Naive B cell (primary cell): Measurements from ENCODE around the gene ITPRIP. TPM values are rescaled to one million over a fixed set of nuclear protein-coding genes. Genes with fewer than 3 reads are reported as not detected.

Experiments
- ATAC-seq, 2 donors: fragments of 150-1000 bp; cut with Tn5 transposase; 2 replicates each; pipeline ENCODE4 v1.10.0; 2021; ENCODE audit warnings: low read depth in 2 of 2, mild to moderate bottlenecking in 2 of 2, moderate library complexity in 2 of 2
- DNase-seq: peaks from one replicate; pipeline ENCODE4 v3.0.0; 2022
- H3K27ac Mint-ChIP-seq, 6 donors: one replicate each; pipeline ENCODE4 v1.8.0; 2020 to 2022; ENCODE audit warnings: mild to moderate bottlenecking in 6 of 6, mixed read lengths in 6 of 6, moderate library complexity in 5 of 6, inconsistent platforms in 2 of 6
- H3K27me3 Mint-ChIP-seq, 3 donors: one replicate each; pipeline ENCODE4 v1.8.0; 2021 to 2022; ENCODE audit warnings: mixed read lengths in 3 of 3, mild to moderate bottlenecking in 1 of 3
- H3K36me3 Mint-ChIP-seq, 2 donors: one replicate each; pipeline ENCODE4 v1.8.0; 2020 to 2022; ENCODE audit warnings: mixed read lengths in 2 of 2, inconsistent platforms in 1 of 2, mild to moderate bottlenecking in 1 of 2
- H3K4me1 Mint-ChIP-seq, 3 donors: one replicate each; pipeline ENCODE4 v1.8.0; 2020 to 2022; ENCODE audit warnings: mixed read lengths in 3 of 3, inconsistent platforms in 1 of 3, mild to moderate bottlenecking in 1 of 3, moderate library complexity in 1 of 3
- H3K4me3 Mint-ChIP-seq, 8 donors: one replicate each; pipeline ENCODE4 v1.8.0; 2020 to 2022; ENCODE audit warnings: mild to moderate bottlenecking in 8 of 8, mixed read lengths in 8 of 8, moderate library complexity in 8 of 8, inconsistent platforms in 2 of 8
- H3K9me3 Mint-ChIP-seq, 7 donors: one replicate each; pipeline ENCODE4 v1.8.0; 2020 to 2022; ENCODE audit warnings: mixed read lengths in 7 of 7, mild to moderate bottlenecking in 5 of 7, inconsistent platforms in 2 of 7, moderate library complexity in 1 of 7
- polyA plus RNA-seq, 6 donors: library from polyadenylated mRNA; unstranded; fragments of 300-500 nt; fragmentation: Illumina TruSeq; gene quantifications; one replicate each; pipeline ENCODE4 v1.2.3, GENCODE V29; 2021; ENCODE audit warnings: low read depth in 6 of 6

Gene ITPRIP
- polyA plus RNA-seq, 6 donors from 2014 or later = 16.5 to 34.4 (median 19.6) TPM

DNA sequence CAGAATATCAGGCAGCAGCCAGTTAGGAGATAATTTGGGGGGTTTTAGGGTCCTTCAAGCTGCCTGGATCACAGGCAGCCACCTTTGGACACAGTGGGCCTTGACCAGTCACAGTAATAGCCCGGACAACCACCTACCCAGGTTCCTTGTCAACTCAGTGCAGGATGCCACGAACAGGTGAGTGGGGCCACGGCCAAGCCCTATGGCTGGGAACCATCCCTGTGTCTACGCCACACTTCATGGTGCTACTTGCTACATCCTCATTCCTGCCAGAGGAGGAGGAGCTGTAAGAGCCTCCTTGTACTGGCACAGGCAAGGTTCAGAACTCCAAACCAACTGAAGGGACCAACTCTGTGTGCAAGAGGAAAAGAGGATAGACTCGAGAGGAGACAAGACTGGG is 19.9 kb downstream of the ITPRIP start:
- no peaks in the 10 kb centered on the region for H3K9me3 Mint-ChIP-seq
- peaks cover 59 to 66% (median 61%) of the 10 kb centered on the region in 3 donors for H3K4me1 Mint-ChIP-seq
- ATAC-seq = no peak
- no peak for DNase-seq
- no peaks in the 10 kb centered on the region for H3K36me3 Mint-ChIP-seq
- peak overlapping the region in 2 of 8 donors; percentile 22 to 51 for H3K4me3 Mint-ChIP-seq
- H3K27me3 Mint-ChIP-seq = no peaks in the 10 kb centered on the region
- H3K27ac Mint-ChIP-seq = peak overlapping the region in 5 of 6 donors; percentile 4 to 90 (median 53)

DNA sequence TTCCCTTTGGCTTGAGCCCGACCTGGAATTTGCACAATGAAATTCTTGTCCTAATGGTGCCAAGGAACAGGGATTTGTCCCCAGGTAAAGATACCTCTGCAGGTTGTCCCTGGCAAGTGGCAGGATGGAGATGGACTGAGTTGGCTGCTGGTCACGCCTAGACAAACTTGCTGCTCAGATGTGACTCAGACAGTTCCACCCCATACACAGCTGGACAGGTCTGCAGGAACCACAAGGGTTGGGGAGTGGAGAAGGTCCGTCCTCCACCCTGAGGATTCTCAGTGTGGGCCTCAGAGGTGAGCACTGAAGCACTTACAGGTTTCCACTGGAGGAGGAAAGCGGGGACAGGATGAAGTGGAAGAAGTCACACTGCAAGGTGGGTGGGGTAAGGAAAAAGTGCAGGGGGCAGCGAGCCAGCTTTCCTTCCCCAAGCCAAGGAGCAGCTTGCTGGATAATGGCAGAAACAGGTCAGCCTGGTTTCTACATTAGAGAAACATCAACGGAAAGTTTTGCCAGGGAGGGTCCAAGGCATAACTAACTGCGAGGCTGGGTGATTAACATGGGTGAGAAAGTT is 20.5 kb downstream of the ITPRIP start:
- H3K4me3 Mint-ChIP-seq = peak overlapping the region in 4 of 8 donors; percentile 21 to 76 (median 52)
- ATAC-seq = no peak
- no peak for DNase-seq
- H3K36me3 Mint-ChIP-seq = no peaks in the 10 kb centered on the region
- H3K9me3 Mint-ChIP-seq = no peaks in the 10 kb centered on the region
- H3K27me3 Mint-ChIP-seq = no peaks in the 10 kb centered on the region
- peaks cover 57 to 61% (median 57%) of the 10 kb centered on the region in 3 donors for H3K4me1 Mint-ChIP-seq
- H3K27ac Mint-ChIP-seq = peak overlapping the region in 5 of 6 donors; percentile 45 to 90 (median 80)

DNA sequence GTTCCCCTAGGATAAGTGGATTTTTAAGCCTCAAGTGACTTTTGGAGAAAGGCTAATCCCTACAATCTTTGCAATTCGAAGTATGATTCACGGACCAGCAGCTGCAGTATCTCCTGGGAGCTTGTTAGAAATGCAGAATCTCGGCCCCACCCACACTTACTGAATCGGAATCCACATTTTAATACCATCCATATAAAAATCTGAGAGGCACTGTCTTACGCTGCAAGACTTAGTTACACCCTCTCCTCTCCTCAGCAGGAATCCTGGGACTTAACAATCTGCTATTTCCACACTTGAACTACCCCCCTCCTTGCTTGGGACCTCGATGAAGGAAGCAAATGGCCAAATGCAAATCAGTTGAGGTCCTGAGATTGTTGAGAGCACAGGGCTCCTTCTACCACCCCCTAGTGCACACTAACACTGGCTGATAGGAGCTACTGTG is 21.0 kb downstream of the ITPRIP start:
- Mint-ChIP-seq H3K36me3 (no peaks in the 10 kb centered on the region), H3K9me3 (no peaks in the 10 kb centered on the region), H3K27me3 (no peaks in the 10 kb centered on the region), H3K4me3 (peak overlapping the region in 1 of 8 donors; percentile 47), H3K27ac (peak overlapping the region in 4 of 6 donors; percentile 26 to 90 (median 66)), H3K4me1 (peaks cover 52 to 57% (median 56%) of the 10 kb centered on the region in 3 donors)
- no peak for DNase-seq
- no peak for ATAC-seq

DNA sequence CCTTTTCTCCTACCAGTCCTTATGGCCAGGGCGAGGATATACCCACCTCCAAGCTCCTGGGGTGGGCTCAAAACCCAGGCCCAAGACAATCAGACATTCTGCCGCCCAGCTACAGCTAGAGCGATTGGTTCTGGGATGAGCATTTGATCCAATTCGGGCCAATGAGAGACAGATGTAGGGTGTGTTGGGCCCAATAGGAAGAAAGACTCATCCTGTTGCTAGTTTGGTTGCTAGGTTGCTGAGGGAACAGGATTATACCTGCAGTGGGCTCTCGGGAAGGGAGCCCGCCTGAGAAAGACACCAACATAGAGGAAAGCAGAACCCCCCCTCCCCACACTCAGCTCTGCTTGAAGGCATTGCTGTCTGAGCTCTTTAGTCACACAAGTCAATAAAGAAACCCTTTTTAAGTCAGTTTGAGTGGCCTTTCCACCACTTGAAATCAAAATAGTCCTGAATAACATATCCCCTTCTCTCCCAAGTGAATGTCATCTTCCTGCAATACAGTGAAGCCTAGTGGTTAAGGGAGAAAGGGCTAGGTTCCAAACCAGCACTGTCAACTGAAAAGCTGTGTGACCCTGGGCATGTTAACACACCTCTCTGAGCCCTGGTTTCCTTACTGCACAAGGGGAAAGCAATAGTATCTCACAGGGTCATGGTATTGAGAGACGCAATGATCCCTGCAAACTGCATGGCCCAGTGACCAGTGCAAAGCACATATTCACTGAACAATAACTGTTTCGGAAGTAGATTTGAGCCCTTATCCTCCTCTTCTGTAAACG is 21.8 kb downstream of the ITPRIP start:
- Mint-ChIP-seq H3K27ac (peak overlapping the region in 2 of 6 donors; percentile 49 to 53), H3K27me3 (no peaks in the 10 kb centered on the region), H3K9me3 (no peaks in the 10 kb centered on the region), H3K36me3 (no peaks in the 10 kb centered on the region), H3K4me3 (no peak overlapping the region), H3K4me1 (peaks cover 44 to 53% (median 51%) of the 10 kb centered on the region in 3 donors)
- DNase-seq = no peak
- no peak for ATAC-seq

DNA sequence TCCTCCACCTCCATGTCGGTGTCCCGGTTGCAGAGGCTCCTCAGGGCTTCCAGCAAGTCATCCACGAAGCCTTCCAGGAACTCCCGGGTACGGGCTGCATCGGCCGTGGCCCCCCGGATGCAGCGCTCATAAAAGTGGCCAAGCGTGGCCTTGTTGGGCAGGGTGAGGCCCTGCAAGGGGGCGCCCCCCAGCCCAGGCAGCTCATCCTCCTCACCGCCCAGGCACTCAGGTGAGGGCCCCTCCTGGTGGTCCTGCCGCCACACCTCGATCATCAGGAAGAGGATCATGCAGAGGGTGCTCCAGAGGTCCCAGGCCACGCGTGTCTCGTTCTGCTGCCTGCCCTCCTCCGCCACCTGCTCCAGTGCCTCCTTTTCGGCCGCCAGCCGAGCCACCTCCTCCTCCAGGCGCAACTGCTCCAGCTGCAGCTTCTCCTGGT is 22.8 kb downstream of the ITPRIP start:
- Mint-ChIP-seq H3K4me1 (peaks cover 36 to 45% (median 42%) of the 10 kb centered on the region in 3 donors), H3K9me3 (no peaks in the 10 kb centered on the region), H3K4me3 (no peak overlapping the region), H3K27me3 (no peaks in the 10 kb centered on the region), H3K36me3 (no peaks in the 10 kb centered on the region), H3K27ac (no peak overlapping the region)
- ATAC-seq = no peak
- no peak for DNase-seq

DNA sequence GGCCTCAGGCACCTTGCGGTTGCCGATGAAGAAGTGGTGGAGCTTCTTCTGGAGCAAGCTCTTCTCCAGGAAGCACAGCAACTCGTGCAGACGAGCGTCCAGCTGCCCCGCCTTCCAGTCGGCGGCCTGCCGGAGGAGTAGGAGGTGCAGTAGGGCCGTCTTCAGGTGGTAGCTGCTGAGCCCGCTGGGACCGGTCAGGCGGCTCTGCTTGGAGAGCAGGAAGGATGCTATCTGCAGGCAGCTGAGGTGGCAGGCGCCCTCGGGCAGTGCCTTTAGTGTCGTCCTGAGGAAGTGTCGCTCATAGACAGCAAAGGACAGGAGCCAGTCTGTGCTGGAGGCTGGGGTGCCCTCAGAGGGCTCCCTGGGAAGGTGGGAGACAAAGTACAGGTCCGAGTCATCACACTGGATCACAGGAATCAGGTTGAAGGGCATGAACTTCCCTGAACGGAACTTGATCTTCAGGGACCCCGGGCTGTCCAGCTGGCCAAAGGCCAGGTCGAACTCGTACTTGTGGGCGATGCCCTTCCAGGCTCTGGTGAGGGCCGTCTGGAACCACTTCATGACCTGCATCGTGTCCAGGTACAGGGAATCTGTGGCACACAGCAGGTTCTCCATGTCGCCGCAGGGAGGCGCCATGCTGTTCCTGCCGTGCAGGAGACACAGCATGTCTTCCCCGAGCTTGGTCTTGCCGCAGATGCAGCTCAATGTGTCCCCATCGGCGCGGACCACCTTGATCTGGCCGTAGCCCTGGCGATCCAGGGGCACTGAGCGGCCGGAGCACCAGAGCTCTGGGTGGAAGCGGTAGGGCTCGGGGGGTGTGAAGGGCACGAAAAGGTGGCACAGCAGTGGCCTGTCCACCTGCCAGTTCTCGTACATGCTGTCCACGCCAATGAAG is 23.4 kb downstream of the ITPRIP start:
- Mint-ChIP-seq H3K27me3 (no peaks in the 10 kb centered on the region), H3K36me3 (no peaks in the 10 kb centered on the region)
- ATAC-seq = no peak

DNA sequence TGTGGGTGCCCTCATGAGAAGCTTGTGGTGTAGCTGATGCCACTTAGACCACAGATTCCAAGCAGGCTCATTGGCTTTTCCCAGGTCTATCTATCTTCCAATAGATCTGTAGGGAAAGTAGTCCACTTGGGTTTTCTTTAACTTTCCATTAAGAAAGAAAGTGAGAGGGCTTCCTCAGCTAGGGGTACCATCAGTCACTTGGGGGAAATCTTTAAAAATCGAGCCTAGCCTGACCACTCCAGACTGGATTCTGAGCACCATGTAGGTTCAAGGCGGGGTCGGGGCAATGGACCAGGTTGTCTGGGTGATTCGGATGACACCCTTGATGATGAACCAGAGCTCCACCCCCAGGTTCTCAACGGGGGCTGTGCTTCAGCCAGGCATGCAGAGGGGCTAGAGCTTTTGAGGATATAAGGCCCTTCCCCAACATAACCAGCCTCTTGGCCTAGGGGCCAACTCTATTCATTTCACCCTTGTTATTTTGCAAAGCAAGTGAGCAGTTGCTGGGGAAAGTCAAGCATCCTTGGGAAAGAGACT is 27.0 kb downstream of the ITPRIP start:
- Mint-ChIP-seq H3K4me1 (peaks cover 22 to 34% (median 24%) of the 10 kb centered on the region in 3 donors), H3K36me3 (no peaks in the 10 kb centered on the region)
- no peak for ATAC-seq

More for the DNA sequence above, 23.4 kb downstream of the ITPRIP start:
- H3K9me3 Mint-ChIP-seq = no peaks in the 10 kb centered on the region
- DNase-seq = no peak
- no peak overlapping the region for H3K4me3 Mint-ChIP-seq
- H3K4me1 Mint-ChIP-seq = peaks cover 34 to 39% (median 38%) of the 10 kb centered on the region in 3 donors
- H3K27ac Mint-ChIP-seq = no peak overlapping the region

DNA sequence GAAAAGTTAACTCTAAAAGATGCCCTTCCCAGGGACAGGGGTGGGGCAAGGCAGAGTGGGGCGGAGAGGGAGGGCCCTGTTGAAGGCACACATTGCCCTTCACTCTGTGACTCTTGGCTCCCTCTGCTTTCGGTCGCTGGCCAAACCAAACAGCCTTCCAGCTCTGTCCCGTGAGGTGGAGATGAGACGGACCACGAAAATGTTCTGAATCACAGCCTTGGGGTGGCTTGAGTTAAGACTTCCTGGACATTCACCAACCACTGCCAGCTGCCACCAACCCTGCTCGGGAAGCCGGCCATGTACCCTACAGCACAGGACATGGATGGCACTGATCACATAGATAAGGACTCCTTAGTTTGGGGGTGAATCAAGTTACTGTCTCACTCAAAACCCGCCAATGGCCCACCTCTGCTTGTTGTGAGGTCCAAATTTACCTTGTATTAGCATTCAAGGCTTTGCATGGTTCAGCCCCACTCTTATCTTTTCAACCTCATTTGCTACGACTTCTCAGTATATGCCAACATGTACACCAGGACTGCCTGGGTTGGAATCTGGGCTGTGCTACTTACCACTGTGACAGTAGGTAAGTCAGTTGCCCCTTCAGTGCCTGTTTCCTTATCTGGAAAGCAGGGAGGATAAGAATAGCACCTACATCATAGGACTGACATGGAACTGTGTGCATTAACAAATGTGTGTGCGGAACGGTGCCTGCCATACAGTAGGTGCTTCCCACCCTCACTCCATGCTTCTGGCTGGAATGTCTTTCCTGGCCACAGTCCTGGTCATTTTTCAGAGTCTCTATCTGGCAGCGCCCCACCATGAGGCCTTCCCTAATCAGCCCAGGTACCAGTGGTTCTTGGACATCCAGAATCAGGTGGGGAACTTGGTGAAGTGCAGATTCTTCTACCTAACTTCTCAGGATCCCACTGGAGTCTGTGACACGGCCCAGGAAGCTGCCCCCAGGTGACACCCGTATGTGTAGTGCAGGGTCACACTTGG is 28.0 kb downstream of the ITPRIP start:
- ATAC-seq = no peak
- no peaks in the 10 kb centered on the region for H3K9me3 Mint-ChIP-seq
- peaks cover 30 to 42% (median 33%) of the 10 kb centered on the region in 3 donors for H3K4me1 Mint-ChIP-seq
- DNase-seq = no peak
- no peak overlapping the region for H3K4me3 Mint-ChIP-seq
- no peaks in the 10 kb centered on the region for H3K27me3 Mint-ChIP-seq
- H3K27ac Mint-ChIP-seq = peak overlapping the region in 3 of 6 donors; percentile 39 to 75 (median 65)
- no peaks in the 10 kb centered on the region for H3K36me3 Mint-ChIP-seq

More for the DNA sequence above, 27.0 kb downstream of the ITPRIP start:
- Mint-ChIP-seq H3K9me3 (no peaks in the 10 kb centered on the region), H3K4me3 (no peak overlapping the region), H3K27ac (peak overlapping the region in 2 of 6 donors; percentile 84 to 90), H3K27me3 (no peaks in the 10 kb centered on the region)
- no peak for DNase-seq

DNA sequence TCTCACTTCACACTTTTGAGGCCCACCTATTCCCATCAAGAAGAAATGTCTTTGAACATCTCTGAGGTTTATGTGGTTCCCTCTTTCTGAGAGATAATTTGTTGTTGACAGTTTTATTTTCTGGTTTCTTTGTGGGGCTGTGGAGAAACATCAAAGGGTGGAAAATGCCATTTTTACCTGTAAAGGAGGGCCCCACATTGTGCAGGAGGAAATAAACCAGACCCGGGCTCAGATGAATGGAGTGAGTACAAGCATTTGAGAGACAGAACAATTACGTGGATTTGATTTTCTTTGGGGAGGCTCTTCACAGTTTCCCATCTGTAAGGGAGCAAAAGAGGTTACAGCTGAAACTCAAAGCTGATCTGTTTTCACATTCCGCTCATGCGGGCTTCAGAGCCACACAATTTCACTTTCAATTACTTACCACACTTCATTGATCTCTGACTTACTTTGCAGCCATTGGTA is 29.8 kb downstream of the ITPRIP start:
- peak overlapping the region; percentile 40 to 86 (median 78) for H3K27ac Mint-ChIP-seq
- no peaks in the 10 kb centered on the region for H3K9me3 Mint-ChIP-seq
- ATAC-seq = peak; percentile 26 to 47
- DNase-seq = no peak
- H3K4me1 Mint-ChIP-seq = peaks cover 30 to 42% (median 33%) of the 10 kb centered on the region in 3 donors
- no peaks in the 10 kb centered on the region for H3K27me3 Mint-ChIP-seq
- peak overlapping the region in 1 of 8 donors; percentile 45 for H3K4me3 Mint-ChIP-seq
- H3K36me3 Mint-ChIP-seq = no peaks in the 10 kb centered on the region

DNA sequence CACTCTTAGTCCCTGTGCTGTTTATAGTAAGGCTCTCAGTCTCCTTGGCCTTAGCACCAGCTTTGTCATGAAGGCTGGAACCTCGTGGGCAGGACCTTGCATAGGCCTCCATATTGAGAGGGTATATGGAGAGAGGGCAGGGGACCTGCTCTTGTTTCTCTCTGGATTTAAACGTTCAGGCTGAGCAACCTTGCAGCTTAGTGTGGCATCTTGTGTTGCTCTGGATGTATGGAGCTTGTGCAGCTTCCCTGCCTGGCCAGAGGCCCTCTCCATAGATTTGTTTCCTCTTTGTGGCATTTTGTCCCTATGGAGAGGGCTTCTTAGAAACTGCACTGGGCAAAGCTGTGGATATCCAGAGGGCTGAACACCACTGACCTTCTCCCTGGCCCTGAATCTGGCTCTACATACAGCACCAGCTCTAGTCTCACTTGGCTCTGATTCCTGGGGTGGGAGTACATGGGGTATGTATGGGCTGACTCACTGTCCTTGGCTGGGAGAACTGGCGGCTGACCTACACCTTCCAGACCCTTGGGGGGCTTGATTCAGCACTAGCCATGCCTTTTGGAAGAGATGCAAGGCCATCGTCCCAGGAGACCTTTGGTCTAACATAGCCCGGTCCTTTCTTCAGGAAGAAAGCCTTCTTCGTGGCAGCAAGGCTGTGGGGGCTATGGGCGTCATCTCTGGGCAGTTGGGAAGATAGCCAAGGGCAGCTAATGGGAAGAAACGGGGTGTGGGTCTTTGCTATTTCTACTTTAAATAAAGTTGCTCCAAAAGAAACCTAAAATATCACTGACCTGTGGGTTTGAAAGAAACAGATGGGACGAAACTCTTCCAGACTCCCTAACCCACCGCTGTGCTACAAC is 30.5 kb downstream of the ITPRIP start:
- H3K4me3 Mint-ChIP-seq = no peak overlapping the region
- H3K27me3 Mint-ChIP-seq = no peaks in the 10 kb centered on the region

DNA sequence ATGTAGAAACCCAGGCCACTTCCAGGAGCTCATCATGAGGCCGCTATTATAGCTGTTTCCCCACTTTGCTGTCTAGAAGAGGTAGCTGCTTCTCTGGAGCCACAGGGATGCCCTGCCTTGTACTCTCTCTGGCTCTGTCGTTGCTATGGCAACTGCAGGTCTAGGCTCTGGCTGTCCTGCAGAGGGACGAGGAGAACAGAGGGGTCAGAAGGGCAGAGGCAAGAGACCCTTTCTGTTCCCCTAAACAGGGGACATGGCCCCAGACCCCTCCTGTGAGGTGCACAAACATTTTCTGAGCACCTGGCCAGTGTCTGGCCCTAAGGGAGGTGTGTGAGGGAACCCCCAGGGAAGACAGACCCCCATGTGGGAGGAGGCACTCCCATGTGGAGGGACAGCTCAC is 31.4 kb downstream of the ITPRIP start:
- Mint-ChIP-seq H3K36me3 (no peaks in the 10 kb centered on the region), H3K9me3 (no peaks in the 10 kb centered on the region), H3K27ac (peak overlapping the region in 1 of 6 donors; percentile 3), H3K4me1 (peaks cover 30 to 34% (median 31%) of the 10 kb centered on the region in 3 donors), H3K27me3 (no peaks in the 10 kb centered on the region), H3K4me3 (peak overlapping the region in 1 of 8 donors; percentile 3)
- ATAC-seq = no peak
- DNase-seq = no peak

More for the DNA sequence above, 30.5 kb downstream of the ITPRIP start:
- no peaks in the 10 kb centered on the region for H3K36me3 Mint-ChIP-seq
- H3K4me1 Mint-ChIP-seq = peaks cover 31 to 42% (median 33%) of the 10 kb centered on the region in 3 donors
- DNase-seq = no peak
- H3K9me3 Mint-ChIP-seq = no peaks in the 10 kb centered on the region
- no peak for ATAC-seq
- peak overlapping the region; percentile 57 to 92 (median 82) for H3K27ac Mint-ChIP-seq
